Right lobe of liver (tissue), 6 donors: ENCODE measurements around the gene SLC25A26. TPM values are rescaled to one million over a fixed set of nuclear protein-coding genes. Genes with fewer than 3 reads are reported as not detected.

Experiments
- ATAC-seq, 4 donors: fragments of 200-7000 bp; cut with Tn5 transposase; one replicate each; pipeline ENCODE4 v1.9.1; 2020; ENCODE audit warnings: mild to moderate bottlenecking in 4 of 4, moderate library complexity in 4 of 4
- DNase-seq, 3 donors: peaks; one replicate each; pipeline ENCODE4 v3.0.0-alpha.2; 2020
- H3K27ac ChIP-seq, 3 donors: fragments of 200-600 bp; one replicate each; pipeline ENCODE4 v1.8.0; 2022
- H3K27me3 ChIP-seq, 2 donors: fragments of 200-600 bp; one replicate each; pipeline ENCODE4 v1.8.0; 2022
- H3K36me3 ChIP-seq, 4 donors: fragments of 200-600 bp; sonication (generic) in 1 of 4; one replicate each; pipeline versions ENCODE4 v1.5.1 to v1.8.0; 2017 to 2022; ENCODE audit warnings: control low read depth in 1 of 4
- H3K4me1 ChIP-seq, 4 donors: fragments of 200-600 bp; sonication (generic) in 1 of 4; one replicate each; pipeline versions ENCODE4 v1.5.1 to v1.8.0; 2017 to 2022; ENCODE audit warnings: control low read depth in 1 of 4
- H3K4me3 ChIP-seq, 3 donors: fragments of 200-600 bp; one replicate each; pipeline ENCODE4 v1.8.0; 2022
- H3K9me3 ChIP-seq, 4 donors: fragments of 200-600 bp; sonication (generic) in 1 of 4; one replicate each; pipeline versions ENCODE4 v1.5.1 to v1.8.0; 2017 to 2022; ENCODE audit warnings: control low read depth in 1 of 4
- CTCF ChIP-seq, 4 donors: fragments of 200-600 bp in 3 of 4; fragments of 450-650 bp in 1 of 4; IDR thresholded peaks; one replicate each; pipeline versions ENCODE4 v1.5.1 to v1.8.0; 2016 to 2022; ENCODE audit warnings: antibody characterized with exemption in 4 of 4, mild to moderate bottlenecking in 2 of 4
- POLR2A ChIP-seq: fragments of 450-650 bp; IDR thresholded peaks from one replicate; pipeline ENCODE4 v1.6.1; 2017; ENCODE audit warnings: antibody characterized with exemption, mild to moderate bottlenecking
- WGBS: methylation state at CpG from one replicate; pipeline ENCODE4 v1.1.6; 2018; ENCODE audit warnings: low coverage, low lambda C conversion rate; ENCODE audit not compliant: insufficient coverage; ENCODE audit errors: missing lambda C conversion rate; 5-methylcytosine and 5-hydroxymethylcytosine counted together
- intact Hi-C, 2 donors: fragments of 100-400 bp; cut with DNase I; formaldehyde crosslinking; loops; one replicate each; pipeline versions ENCODE4 v1.11.2 to v1.14.1; 2022
- total RNA-seq, 6 experiments: library from RNA; depleted of rRNA in 2 of 6; stranded (reverse); fragments of >200 nt in 2 of 6; fragmentation: NEBNext Ultra II Directional in 3 of 6; extraction: Animal tissue kit (Norgen Biotek cat#: 25700) in 3 of 6; gene quantifications; one replicate each; pipeline versions ENCODE4 v1.1.0 to v1.2.4, GENCODE V29; 2016 to 2023
- donor health status: DM: no; HTN: yes; CAD: no.
- donor health status: DM: no; HTN: no; CAD: no.
- donor health status: DM: no; HTN: no; CAD: no.
- donor health status: DM: no; HTN: yes; CAD: no.
- donor health status: DM: no; HTN: yes; CAD: no.

SLC25A26 gene
- total RNA-seq, 6 experiments from 2014 or later = 11.2 to 17.4 (median 12.8) TPM

DNA sequence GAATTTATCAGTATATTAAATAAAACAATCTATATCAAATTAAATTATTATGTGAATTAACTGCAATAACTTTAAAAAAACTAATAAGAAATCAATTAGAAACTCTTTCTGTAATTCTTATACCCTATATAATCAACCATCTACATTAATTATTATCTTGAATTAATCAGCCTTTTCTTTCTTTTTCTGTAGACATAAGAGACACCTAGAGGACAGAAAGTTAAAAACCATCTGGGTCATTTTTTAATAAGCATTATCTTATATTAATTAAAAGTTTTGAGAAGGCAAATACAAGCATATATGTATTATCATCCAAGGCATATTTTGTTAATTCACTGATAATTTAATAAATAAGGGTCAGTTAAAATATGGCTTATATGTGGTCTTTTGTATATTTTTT, 24.2 kb upstream of the SLC25A26 start:
- no peaks in the 10 kb centered on the region for H3K9me3 ChIP-seq
- no peak for TF ChIP-seq POLR2A
- TF ChIP-seq CTCF (IDR thresholded peaks at IDR 0.05) = peak; percentile 24 to 50 (median 44)

DNA sequence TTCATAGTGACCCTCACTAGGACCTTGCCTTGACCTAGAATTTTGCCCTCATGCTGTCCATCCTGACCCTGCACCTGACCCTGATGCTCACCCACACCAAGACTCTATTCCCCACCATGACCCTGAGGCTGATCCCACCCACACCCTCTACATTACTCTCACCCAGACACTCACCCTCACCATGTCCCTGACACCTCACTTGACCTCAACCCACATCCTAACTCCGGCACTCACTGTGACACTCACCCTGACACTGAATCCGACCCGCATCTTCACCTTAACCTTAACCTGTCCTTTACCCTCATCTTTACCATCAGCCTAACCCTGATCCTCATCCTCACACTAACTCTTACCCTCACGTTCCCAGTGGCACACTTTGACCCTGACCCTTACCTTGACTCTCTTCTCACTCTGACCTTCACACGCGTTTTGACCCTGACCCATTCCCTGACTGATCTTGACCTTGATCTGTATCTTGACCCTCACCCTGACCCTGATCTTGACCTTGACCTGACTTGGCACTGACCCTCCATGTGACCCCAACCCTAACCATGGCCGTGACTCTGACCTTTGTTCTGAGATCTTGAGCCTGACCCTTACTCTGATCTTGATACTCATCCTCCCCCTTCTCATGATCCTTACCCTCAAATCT, 22.2 kb upstream of the SLC25A26 start:
- Histone ChIP-seq H3K9me3 (no peaks in the 10 kb centered on the region), H3K36me3 (no peaks in the 10 kb centered on the region), H3K27ac (no peak overlapping the region), H3K27me3 (no peaks in the 10 kb centered on the region), H3K4me1 (no peaks in the 10 kb centered on the region), H3K4me3 (no peak overlapping the region)
- DNase-seq (no peak), ATAC-seq (peak in 1 of 4 donors; percentile 17)
- intact Hi-C loops = no loop called here
- no peak for TF ChIP-seq CTCF (IDR thresholded peaks at IDR 0.05)
- no peak for TF ChIP-seq POLR2A
- WGBS = 70% methylated on average over 5 of the region's 7 CpGs

More for the DNA sequence above, 24.2 kb upstream of the SLC25A26 start:
- Histone ChIP-seq H3K4me3 (no peak overlapping the region), H3K4me1 (no peaks in the 10 kb centered on the region), H3K27me3 (no peaks in the 10 kb centered on the region), H3K36me3 (no peaks in the 10 kb centered on the region), H3K27ac (no peak overlapping the region)
- ATAC-seq (no peak), DNase-seq (no peak)
- intact Hi-C loops = no loop called here

DNA sequence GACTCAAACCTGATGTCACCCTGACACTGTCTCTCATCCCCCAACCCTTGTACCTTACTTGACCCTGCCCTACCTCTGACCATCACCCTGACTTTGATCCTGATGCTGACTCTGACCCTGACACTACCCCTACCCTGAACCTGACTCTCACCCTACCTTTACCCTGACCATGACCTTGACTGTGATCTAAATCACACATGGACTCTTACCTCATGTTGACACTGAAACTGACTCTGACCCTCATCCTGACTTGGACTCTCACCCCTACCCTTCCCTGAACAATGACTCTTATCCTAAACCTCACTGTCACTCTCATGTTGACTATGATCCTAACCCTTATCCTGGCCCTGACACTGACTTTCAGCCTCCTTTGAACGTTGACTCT, 21.7 kb upstream of the SLC25A26 start:
- 22% methylated on average over 1 of the region's 1 CpG for WGBS
- ATAC-seq (peak in 3 of 4 donors; percentile 28 to 37 (median 28)), DNase-seq (no peak)
- intact Hi-C loops = no loop called here
- H3K36me3 ChIP-seq = no peaks in the 10 kb centered on the region
- no peak for TF ChIP-seq POLR2A
- no peak for TF ChIP-seq CTCF (IDR thresholded peaks at IDR 0.05)
- no peaks in the 10 kb centered on the region for H3K9me3 ChIP-seq
- H3K27ac ChIP-seq = no peak overlapping the region
- H3K4me1 ChIP-seq = no peaks in the 10 kb centered on the region
- H3K27me3 ChIP-seq = no peaks in the 10 kb centered on the region
- no peak overlapping the region for H3K4me3 ChIP-seq

DNA sequence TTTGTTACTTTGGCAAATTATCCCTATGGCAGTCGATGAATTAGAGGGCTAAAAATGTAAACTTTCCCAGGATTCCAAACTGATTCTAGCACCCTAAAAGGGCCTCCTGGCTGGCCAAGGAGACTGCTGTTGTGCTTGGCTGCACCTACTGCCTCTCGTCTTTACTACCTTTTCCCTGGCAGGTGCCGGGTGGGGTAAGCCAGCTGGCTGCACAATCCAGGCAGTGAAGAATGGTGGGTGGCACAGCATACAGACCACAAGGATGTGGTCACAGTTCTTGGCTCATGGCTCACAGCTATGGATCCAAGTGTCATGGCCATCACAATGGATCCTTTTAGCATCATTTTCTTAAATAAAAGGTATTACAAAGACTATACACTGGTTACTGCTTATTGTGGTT, 20.7 kb upstream of the SLC25A26 start:
- ATAC-seq (no peak), DNase-seq (no peak)
- no peak for TF ChIP-seq POLR2A
- WGBS = 68% methylated on average over 3 of the region's 3 CpGs
- H3K27me3 ChIP-seq = no peaks in the 10 kb centered on the region
- intact Hi-C loops = no loop called here
- no peaks in the 10 kb centered on the region for H3K4me1 ChIP-seq
- H3K36me3 ChIP-seq = no peaks in the 10 kb centered on the region
- no peak overlapping the region for H3K4me3 ChIP-seq
- no peak overlapping the region for H3K27ac ChIP-seq
- no peaks in the 10 kb centered on the region for H3K9me3 ChIP-seq

DNA sequence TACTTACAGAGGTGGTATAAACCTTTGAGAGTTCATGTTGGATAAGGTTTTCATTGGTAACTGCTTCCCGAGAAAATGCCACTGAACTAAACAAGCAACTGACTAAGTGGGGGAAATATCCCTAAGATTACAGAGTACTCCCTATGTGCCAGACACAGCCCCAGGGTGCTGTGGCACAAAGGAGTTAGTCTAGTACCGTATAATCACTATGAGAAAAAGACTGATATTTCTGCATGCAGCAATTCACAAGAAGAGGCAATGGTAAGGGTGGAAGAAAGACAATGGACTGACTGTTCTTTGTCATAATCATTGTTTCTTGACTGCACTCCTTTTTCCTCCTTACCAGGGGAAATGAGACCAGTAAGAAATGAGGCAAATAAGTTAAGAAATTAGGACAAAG, 20.0 kb upstream of the SLC25A26 start:
- ATAC-seq = no peak
- Histone ChIP-seq H3K27ac (no peak overlapping the region), H3K9me3 (no peaks in the 10 kb centered on the region), H3K4me3 (no peak overlapping the region), H3K27me3 (no peaks in the 10 kb centered on the region), H3K4me1 (no peaks in the 10 kb centered on the region), H3K36me3 (no peaks in the 10 kb centered on the region)
- no peak for DNase-seq
- intact Hi-C loops = no loop called here
- WGBS = 88% methylated on average over 2 of the region's 2 CpGs
- TF ChIP-seq POLR2A (no peak), CTCF (IDR thresholded peaks at IDR 0.05) (no peak)
